Measurements from ENCODE around the gene HOXC9.

DNA sequence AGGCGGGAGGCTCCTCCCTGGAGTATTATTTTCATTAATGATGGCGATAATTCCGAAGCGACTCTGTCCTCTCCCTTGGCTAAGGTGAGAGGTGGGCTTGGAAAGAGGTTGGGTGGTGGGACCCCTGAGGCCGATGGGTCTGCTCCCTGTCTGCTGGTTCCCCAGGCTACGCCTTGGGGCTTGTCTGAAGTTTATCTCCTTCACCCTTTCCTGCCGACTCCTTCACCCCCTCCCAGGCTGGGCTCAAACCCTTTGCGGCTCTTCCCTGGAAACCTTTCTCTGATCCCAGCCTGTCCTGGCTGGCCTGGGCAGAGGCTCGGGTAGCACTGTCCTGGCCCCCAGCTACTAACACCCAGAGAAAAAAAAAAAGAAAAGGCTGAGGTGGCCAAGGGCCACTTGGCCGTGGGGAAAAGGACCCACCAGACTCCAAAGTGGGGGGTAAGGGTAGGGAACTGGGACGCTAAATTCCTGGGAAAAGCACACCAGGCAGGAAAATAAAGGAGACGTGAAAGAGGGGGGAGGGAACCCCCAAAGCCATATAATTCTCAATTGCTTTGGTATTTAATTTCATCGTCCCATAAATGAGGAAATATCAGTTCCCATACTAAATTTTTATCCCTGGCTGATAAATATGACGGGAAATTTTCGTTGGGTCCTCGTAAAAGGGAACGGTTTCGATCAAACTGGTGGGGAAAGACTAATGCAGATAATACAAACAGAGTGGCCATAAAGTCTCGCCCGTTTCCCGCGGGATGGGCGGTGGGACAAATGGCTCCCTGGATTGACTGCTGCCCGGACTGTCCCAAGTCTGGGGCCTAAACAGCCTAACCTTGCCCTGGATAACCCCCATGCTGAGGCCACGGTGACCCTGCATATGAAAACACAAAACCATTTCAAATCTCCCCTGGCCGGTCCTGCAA lies 17.1 kb upstream of the HOXC9 start:
- TF ChIP-seq RAD21 (IDR thresholded peaks at IDR 0.05; ENCODE audit: low read length): no peak
- no peak for TF ChIP-seq NFE2L2 (IDR thresholded peaks at IDR 0.05; ENCODE audit: low read depth, low read length)
- TF ChIP-seq, protein P1, sequence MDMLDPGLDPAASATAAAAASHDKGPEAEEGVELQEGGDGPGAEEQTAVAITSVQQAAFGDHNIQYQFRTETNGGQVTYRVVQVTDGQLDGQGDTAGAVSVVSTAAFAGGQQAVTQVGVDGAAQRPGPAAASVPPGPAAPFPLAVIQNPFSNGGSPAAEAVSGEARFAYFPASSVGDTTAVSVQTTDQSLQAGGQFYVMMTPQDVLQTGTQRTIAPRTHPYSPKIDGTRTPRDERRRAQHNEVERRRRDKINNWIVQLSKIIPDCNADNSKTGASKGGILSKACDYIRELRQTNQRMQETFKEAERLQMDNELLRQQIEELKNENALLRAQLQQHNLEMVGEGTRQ (IDR thresholded peaks at IDR 0.05; ENCODE audit: low read depth, low read length): no peak
